Hepatocyte (in vitro differentiated cells): ENCODE data around the gene TM7SF3.

Source experiments
- EZH2phosphoT487 ChIP-seq: fragments of 200-600 bp; sonication (generic); IDR thresholded peaks from one replicate; pipeline ENCODE4 v1.6.1; 2018; ENCODE audit warnings: antibody characterized with exemption, mild to moderate bottlenecking, low read depth, moderate library complexity; ENCODE audit not compliant: unreplicated experiment, severe bottlenecking
- TF ChIP-seq, protein P1 (sequence below): fragments of 200-600 bp; sonication (generic); IDR thresholded peaks from 2 replicates; pipeline ENCODE4 v1.5.1; 2016; ENCODE audit warnings: antibody characterized with exemption, mild to moderate bottlenecking; ENCODE audit not compliant: poor library complexity

DNA sequence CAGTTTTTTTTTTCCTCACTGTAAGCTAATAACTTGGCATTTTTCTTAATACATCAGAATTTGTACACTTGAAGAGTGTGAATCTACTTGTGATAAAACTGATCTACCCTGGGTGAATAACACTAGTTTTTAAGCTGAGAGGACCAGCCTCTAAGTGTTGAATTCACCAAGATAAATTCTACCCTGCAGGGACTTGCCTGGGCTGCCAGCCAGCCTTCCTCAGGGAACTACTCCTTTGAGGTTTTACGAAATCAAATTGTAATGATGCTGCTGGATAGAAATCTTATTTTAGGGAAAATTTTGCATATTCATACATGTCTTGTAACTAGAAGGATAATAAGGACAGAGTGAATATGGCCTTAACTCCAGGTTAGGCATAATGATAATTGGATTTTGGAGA, 10.1 kb upstream of the TM7SF3 start:
- TF ChIP-seq, protein P1, sequence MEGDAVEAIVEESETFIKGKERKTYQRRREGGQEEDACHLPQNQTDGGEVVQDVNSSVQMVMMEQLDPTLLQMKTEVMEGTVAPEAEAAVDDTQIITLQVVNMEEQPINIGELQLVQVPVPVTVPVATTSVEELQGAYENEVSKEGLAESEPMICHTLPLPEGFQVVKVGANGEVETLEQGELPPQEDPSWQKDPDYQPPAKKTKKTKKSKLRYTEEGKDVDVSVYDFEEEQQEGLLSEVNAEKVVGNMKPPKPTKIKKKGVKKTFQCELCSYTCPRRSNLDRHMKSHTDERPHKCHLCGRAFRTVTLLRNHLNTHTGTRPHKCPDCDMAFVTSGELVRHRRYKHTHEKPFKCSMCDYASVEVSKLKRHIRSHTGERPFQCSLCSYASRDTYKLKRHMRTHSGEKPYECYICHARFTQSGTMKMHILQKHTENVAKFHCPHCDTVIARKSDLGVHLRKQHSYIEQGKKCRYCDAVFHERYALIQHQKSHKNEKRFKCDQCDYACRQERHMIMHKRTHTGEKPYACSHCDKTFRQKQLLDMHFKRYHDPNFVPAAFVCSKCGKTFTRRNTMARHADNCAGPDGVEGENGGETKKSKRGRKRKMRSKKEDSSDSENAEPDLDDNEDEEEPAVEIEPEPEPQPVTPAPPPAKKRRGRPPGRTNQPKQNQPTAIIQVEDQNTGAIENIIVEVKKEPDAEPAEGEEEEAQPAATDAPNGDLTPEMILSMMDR: no peak
- TF ChIP-seq EZH2phosphoT487: no peak
